Hematopoietic multipotent progenitor cell treated with erythropoietin and hydrocortisone succinate and interleukin-3 and kit ligand, for 15 days (in vitro differentiated cells): ENCODE data around the gene EN1.

Experiments
- DNase-seq: peaks from one replicate; pipeline ENCODE4 v3.0.0-alpha.2; 2015; ENCODE audit warnings: low spot score

EN1 gene

GRCh38 chr2:118817469-118817868 lies 30.0 kb downstream of the EN1 start:
- no peak for DNase-seq

DNA sequence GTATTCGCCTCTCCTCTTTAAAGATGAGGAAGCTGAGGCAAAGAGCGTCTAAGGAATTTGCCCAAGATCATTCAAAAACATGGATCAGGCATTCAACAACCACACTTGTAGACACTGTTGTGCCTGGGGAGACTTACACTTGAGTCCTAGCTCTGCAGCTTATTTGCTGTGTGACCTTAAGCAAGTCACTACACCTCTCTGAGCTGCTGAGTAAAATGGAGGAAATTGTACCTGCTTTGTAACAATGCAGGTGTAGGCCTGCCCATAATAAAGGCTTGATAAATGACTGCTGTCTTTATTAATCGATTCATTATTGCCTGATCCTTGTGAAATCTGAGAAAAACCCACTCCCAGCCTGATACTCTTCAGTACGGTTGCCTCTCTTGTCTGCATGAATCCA lies 30.8 kb downstream of the EN1 start:
- DNase-seq = no peak

DNA sequence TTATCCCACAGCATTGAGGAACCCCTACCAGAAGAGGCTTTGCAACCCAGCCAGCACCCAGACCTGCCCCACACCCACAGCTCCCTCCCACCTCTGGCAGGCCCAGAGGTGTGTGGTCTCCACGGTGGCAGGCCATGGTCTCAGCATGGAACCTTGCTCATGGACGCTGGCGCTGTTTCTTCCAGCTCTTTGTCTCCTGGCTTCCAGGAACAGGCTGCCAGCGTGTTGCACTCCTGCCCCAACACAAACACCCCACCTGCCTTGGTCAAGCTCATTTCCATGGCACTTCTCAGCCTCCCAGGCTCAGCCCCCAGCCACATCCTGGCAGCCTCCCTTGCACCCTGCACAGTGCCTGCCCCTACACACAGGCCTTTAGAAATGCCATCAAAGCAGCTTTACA lies 31.7 kb downstream of the EN1 start:
- DNase-seq = no peak

GRCh38 chr2:118815314-118815713 lies 32.1 kb downstream of the EN1 start:
- DNase-seq = no peak

DNA sequence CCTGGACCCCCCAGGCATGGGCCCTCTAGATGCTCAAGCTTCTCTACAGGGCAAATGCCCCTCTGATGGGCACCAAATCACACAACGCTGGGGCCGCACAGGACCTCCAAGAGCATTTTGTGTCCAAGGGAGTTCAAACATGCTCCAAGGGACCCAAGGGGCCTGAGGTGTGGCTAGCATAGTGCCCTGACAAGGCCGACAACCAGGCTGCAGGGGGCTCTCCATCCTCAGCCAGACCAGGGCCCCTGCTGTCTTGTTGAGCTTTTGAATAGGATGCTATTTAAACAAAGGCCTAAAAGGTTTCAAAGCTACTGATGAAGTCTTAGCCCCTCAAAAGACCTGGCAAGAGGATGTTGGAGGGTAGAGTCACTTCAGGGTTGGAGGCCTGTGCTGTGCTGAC lies 33.1 kb downstream of the EN1 start:
- no peak for DNase-seq

DNA sequence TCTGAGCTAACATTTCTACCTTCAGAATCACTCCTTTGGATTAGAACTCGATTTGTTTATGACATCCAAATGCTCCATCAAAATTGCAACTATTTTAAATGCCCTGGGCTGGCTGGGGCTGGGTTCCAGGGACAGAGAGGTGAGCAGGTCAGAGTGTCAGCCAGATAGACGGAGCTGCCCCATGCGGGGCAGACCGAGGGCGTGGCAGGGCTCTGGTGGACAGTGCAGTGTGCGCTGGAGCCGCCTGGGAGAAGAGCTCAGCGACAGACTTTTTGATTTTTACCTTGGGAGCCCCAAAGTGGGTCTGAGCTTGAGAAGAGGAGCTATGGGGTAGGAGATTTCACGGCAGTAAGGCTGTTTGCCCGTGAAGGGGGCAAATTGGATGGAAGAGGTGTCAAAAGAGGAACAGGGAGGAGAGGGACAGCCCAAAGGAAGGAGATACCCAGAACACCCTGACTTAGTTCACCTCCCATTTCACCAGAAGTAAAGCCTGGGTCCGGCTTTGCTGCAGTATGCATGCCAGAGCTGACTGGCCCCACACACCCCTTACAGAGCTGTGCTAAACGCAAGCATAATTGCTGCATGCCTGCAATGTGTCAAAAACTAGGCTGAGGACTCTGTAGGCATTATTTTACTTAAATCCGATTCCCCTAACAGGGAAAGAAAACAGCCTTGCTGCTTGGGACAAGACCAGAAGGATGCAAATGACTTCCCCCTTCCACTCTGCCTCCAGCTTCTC lies 33.7 kb downstream of the EN1 start:
- DNase-seq = no peak

- DNase-seq = no peak
Measured at GRCh38 chr2:118813111-118813510, 34.3 kb downstream of the EN1 start.

- no peak for DNase-seq
Measured at GRCh38 chr2:118812552-118812951, 34.9 kb downstream of the EN1 start.

DNA sequence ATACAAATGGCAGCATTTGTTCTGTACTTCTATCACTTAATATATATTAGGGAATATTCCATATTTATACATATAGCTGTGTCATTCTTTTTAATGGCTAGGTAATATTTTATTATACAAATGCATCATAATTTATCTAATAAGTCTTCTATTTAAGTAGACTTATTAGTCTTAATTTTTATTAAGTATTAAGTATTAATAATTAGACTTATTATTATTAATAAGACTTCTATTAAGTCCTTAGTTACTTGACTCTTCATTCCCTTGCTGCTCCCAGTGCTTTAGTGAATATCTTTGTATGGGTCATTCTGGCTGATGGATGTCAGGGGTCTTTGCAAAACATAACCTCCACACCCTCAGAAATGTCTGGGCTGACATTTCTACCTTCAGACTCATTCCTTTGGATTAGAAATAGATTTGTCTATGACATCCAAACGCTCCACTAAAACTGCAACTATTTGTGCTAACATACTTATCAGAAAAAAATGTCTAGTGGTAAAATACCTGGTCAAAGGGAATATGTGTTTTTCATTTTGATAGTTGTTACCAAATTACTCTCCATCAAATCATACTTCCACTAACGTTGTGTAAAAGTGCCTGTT lies 35.8 kb downstream of the EN1 start:
- DNase-seq = no peak

DNA sequence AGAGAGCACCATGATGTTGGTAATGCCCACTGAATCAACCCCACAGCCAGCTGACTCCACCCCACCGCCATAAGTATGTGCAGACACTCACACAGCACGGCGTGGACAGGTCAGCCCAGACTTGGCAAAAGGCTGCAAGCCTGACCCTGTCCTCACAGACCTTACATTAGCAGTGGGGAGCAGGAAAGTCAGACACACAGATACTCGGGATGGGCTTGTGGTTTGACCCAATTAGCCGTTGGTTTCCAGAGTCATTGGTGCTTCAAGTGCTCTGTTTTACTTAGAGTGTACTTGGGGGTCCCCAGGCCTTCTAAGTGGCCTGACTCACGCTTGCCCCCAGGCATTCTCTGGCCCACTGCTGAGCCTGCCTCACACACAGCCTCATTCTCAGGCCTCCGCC lies 36.7 kb downstream of the EN1 start:
- no peak for DNase-seq

- no peak for DNase-seq
Measured at GRCh38 chr2:118808429-118808809, 39.0 kb downstream of the EN1 start.

DNA sequence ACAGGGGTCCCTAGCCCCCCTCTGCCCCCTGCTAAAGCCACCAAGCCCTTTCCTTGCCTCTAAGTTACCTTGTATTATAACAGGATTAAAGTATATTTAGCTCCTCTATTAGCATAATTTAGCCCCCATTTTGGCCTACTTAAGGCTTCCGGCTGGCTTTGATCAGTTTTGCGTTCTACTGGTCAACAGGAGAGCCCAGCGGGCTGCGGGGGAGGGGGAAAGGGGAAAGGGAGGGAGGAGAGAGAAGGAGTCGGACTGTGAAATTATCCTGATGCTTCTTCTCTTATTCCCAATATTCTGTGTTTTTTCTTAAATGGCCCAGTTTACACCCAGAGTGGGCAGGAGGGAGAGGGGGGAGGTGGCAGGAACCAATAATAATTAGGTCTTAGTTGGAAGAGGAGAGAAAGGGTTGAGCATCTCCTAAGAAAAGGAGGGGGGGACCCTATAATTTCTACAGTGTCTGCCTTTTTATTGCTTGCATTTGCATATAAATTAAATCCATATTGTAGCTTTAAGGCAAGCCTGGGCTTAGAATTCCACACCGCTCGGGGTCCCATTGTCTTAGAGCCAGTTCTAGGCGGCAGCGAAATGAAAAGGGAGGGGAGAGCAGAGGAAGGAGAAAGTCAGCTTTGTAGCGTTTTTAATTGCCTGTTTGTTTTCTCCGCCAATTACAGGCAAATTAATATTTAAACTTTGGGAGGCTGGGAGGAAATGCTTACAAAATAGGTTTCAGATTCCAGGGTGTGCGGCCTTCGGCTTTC lies 39.6 kb downstream of the EN1 start:
- DNase-seq = no peak

DNA sequence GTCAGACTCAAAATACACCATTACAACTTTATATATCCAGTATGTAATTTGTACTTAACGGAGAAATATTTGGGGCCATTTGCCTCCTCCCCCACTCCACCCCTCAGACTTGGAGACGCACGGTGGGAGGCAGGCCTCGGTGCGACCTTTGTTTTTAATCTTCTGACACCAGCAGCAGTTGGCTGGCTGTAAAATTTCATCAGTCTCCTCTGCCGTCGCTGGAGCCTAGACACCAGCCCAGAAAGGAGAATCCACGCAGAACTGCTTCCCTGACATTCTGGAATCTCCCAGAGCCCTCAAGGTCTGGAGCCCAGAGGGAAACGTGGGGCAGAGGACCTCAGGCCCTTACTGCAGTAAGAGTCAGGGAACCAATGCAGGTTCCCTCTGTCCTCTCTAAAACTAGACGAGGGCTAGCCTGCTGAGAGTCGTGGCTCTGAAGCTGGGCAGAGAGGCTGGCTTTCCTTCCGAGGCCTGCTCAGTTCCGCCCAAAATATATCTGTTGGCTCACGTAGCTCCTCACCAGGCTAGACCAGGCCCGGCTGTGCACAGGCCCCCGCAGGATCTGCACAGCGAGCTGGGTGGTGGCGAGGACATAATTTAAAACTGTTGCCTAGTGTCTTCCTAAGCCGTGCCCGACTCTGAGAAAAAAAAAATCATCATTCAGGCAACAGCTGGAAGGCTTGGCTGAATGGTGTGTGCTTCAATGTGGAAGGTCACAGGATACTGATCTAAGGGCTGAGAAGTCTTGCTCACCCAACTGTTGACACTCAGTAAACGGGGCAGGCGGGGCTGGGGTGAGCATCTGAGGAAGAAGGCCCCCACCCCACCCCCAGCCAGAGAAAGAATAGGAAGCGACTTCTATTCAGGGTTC lies 40.4 kb downstream of the EN1 start:
- DNase-seq = no peak

DNA sequence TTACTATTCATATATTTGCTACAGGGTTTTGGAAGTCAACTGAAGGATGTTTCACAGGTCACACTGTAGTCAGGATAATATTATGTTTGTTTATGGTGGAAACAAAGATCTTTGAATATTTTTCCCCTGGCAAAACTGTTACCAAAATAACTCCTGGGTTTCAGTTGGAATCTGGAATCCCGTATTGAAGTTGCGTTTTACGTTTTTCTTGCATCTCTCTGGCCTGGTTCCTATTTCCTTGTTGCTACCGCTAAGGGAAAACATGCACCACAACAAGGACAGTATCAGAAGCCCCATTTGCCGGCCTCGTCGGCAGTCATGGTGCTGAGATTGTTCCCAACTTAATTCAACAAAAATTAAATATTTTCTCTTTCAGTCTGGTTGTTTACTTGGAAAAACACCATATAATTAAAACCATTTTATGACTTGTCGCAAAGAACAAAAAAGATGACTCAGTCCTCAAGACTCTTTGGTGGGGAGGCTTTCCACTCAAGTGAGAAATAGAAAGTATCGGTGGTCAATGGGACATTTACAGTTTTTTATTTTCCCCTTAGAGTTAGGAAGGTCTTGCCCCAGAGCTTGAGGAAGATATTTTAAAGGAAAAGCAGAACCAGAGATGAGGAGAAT lies 42.3 kb downstream of the EN1 start:
- no peak for DNase-seq

- DNase-seq = no peak
Measured at GRCh38 chr2:118803012-118803411, 44.4 kb downstream of the EN1 start.

- no peak for DNase-seq
Measured at GRCh38 chr2:118801151-118801550, 46.3 kb downstream of the EN1 start.

GRCh38 chr2:118800736-118801135 lies 46.7 kb downstream of the EN1 start:
- no peak for DNase-seq

DNA sequence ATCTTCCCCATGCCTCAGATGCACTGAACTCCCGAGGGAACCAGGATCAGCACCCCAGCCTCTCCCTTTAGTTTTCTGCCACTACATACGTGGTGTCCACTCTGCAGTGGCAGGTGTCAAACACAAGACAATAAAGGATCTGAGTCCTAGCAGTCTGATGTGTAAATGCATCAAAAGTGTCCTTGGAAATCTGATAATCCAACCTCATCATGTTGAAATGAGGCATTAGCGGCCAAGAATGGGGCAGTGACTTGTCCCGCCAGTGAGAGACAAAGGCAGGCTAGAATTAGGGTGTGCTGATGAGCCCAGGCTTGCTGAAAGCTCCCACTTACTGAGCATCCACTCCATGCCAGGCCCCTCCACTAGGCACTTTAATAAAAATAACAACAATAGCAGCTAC lies 52.9 kb downstream of the EN1 start:
- no peak for DNase-seq
